ENCODE measurements around the gene CDC42BPB.

CDC42BPB gene

GRCh38 chr14:103019236-103019635 is 38.1 kb downstream of the CDC42BPB start:
- DNase-seq (ENCODE audit: low read depth) = no peak

- DNase-seq (ENCODE audit: low read depth) = no peak
These were observed 40.8 kb downstream of the CDC42BPB start for GRCh38 chr14:103016594-103016993.

GRCh38 chr14:103016071-103016470 is 41.3 kb downstream of the CDC42BPB start:
- no peak for DNase-seq (ENCODE audit: low read depth)

- DNase-seq (ENCODE audit: low read depth) = no peak
These were observed 41.9 kb downstream of the CDC42BPB start for GRCh38 chr14:103015426-103015825.

- no peak for DNase-seq (ENCODE audit: low read depth)
These were observed 42.7 kb downstream of the CDC42BPB start for GRCh38 chr14:103014466-103015228.

- no peak for DNase-seq (ENCODE audit: low read depth)
These were observed 44.3 kb downstream of the CDC42BPB start for GRCh38 chr14:103013028-103013427.

GRCh38 chr14:103009559-103009958 is 47.8 kb downstream of the CDC42BPB start:
- no peak for DNase-seq (ENCODE audit: low read depth)

- DNase-seq (ENCODE audit: low read depth) = no peak
These were observed 48.5 kb downstream of the CDC42BPB start for GRCh38 chr14:103008768-103009357.

- no peak for DNase-seq (ENCODE audit: low read depth)
These were observed 49.2 kb downstream of the CDC42BPB start for GRCh38 chr14:103008126-103008525.

GRCh38 chr14:103007555-103007954 is 49.8 kb downstream of the CDC42BPB start:
- DNase-seq (ENCODE audit: low read depth) = no peak

- no peak for DNase-seq (ENCODE audit: low read depth)
These were observed 50.3 kb downstream of the CDC42BPB start for GRCh38 chr14:103006991-103007520.

GRCh38 chr14:103006106-103006505 is 51.2 kb downstream of the CDC42BPB start:
- DNase-seq (ENCODE audit: low read depth) = no peak

GRCh38 chr14:103003850-103004249 is 53.5 kb downstream of the CDC42BPB start:
- no peak for DNase-seq (ENCODE audit: low read depth)

- DNase-seq (ENCODE audit: low read depth) = no peak
These were observed 54.1 kb downstream of the CDC42BPB start for GRCh38 chr14:103003351-103003615.

GRCh38 chr14:103002578-103003350 is 54.6 kb downstream of the CDC42BPB start:
- DNase-seq (ENCODE audit: low read depth) = no peak

GRCh38 chr14:103001651-103002396 is 55.5 kb downstream of the CDC42BPB start:
- DNase-seq (ENCODE audit: low read depth) = no peak

- DNase-seq (ENCODE audit: low read depth) = no peak
These were observed 56.1 kb downstream of the CDC42BPB start for GRCh38 chr14:103001226-103001625.

- DNase-seq (ENCODE audit: low read depth) = no peak
These were observed 56.9 kb downstream of the CDC42BPB start for GRCh38 chr14:103000291-103000921.

- DNase-seq (ENCODE audit: low read depth) = no peak
These were observed 58.0 kb downstream of the CDC42BPB start for GRCh38 chr14:102999227-102999895.

- no peak for DNase-seq (ENCODE audit: low read depth)
These were observed 59.0 kb downstream of the CDC42BPB start for GRCh38 chr14:102998393-102998792.

- DNase-seq (ENCODE audit: low read depth) = no peak
These were observed 60.4 kb downstream of the CDC42BPB start for GRCh38 chr14:102996941-102997340.

Measured in T-helper 22 cell (primary cell).